A673 (cell line): ENCODE results near the gene LGI1.

ENCODE experiments used
- CTCF ChIP-seq: fragments of 300-800, 200-600 bp; sonication (generic); conservative IDR thresholded peaks from 2 replicates; pipeline ENCODE4 v1.5.1; 2017; ENCODE audit warnings: low read depth, mild to moderate bottlenecking, antibody characterized with exemption, low read length, moderate library complexity, mixed read lengths
- EZH2 ChIP-seq: fragments of 200-600 bp; sonication (generic); IDR thresholded peaks from 2 replicates; pipeline ENCODE4 v1.6.1; 2017; ENCODE audit warnings: borderline replicate concordance, low read depth, mild to moderate bottlenecking, mixed read lengths, antibody characterized with exemption, low read length; ENCODE audit not compliant: poor library complexity, severe bottlenecking

GRCh38 chr10:93767724-93768399, 10.1 kb downstream of the LGI1 start:
- TF ChIP-seq CTCF (no peak), EZH2 (no peak)
